Neural cell (in vitro differentiated cells): ENCODE data around the gene ARHGAP5.

ENCODE experiments used
- CTCF ChIP-seq: fragments of 450-650 bp; IDR thresholded peaks from 2 replicates; pipeline ENCODE4 v1.5.1; 2014; ENCODE audit warnings: antibody characterized with exemption, mild to moderate bottlenecking, moderate library complexity; ENCODE audit not compliant: poor library complexity, severe bottlenecking
- EP300 ChIP-seq: fragments of 450-650 bp; conservative IDR thresholded peaks from 2 replicates; pipeline ENCODE4 v1.6.1; 2014; ENCODE audit warnings: antibody characterized with exemption, mild to moderate bottlenecking, moderate library complexity; ENCODE audit not compliant: poor library complexity, severe bottlenecking
- MXI1 ChIP-seq: fragments of 450-650 bp; conservative IDR thresholded peaks from 2 replicates; pipeline ENCODE4 v1.6.1; 2014; ENCODE audit warnings: antibody characterized with exemption, mild to moderate bottlenecking; ENCODE audit not compliant: poor library complexity, severe bottlenecking
- POLR2AphosphoS5 ChIP-seq: IDR thresholded peaks from 2 replicates; pipeline ENCODE4 v1.6.1; 2012
- RAD21 ChIP-seq: fragments of 450-650 bp; conservative IDR thresholded peaks from 2 replicates; pipeline ENCODE4 v1.6.1; 2014; ENCODE audit warnings: antibody characterized with exemption, mild to moderate bottlenecking, moderate library complexity
- REST ChIP-seq: IDR thresholded peaks from 2 replicates; pipeline ENCODE4 v1.6.1; 2012; ENCODE audit warnings: borderline replicate concordance

GRCh38 chr14:32059702-32060101 is 17.4 kb upstream of the ARHGAP5 start:
- TF ChIP-seq CTCF (no peak), MXI1 (no peak), RAD21 (no peak), POLR2AphosphoS5 (no peak), EP300 (no peak), REST (no peak)
